T-helper 1 cell treated with Interleukin-12 subunit alpha and Interleukin-12 subunit beta and Interleukin-4 antibody, amounts not matched to agents 30 ng/mL and 1 ng/mL, for 36 hours (primary cell): ENCODE measurements around the gene CLDND2. TPM values are rescaled to one million over a fixed set of nuclear protein-coding genes. Genes with fewer than 3 reads are reported as not detected.

Source experiments
- intact Hi-C: fragments of 100-400 bp; cut with micrococcal nuclease; formaldehyde crosslinking; loops from one replicate; pipeline ENCODE4 v1.15.1; 2024
- total RNA-seq: library from RNA; stranded (reverse); gene quantifications from 2 replicates; pipeline ENCODE4 v1.2.3, GENCODE V29; 2022

The CLDND2 gene
- total RNA-seq, 1 donor from 2014 or later = 6.0 TPM

GRCh38 chr19:51337141-51337860, 31.5 kb downstream of the CLDND2 start:
- intact Hi-C loops = loop anchor here (10.0 kb wide), 1 partner anchor 532 kb away; no protein-coding TSS in a partner anchor

- intact Hi-C loops = loop anchor here (10.0 kb wide), 1 partner anchor 529 kb away; no protein-coding TSS in a partner anchor
These were observed 34.9 kb downstream of the CLDND2 start for GRCh38 chr19:51333836-51334460.

GRCh38 chr19:51331716-51332115, 37.1 kb downstream of the CLDND2 start:
- intact Hi-C loops = loop anchor here (10.0 kb wide), 1 partner anchor 527 kb away; no protein-coding TSS in a partner anchor

GRCh38 chr19:51331193-51331592, 37.6 kb downstream of the CLDND2 start:
- intact Hi-C loops = loop anchor here (10.0 kb wide), 1 partner anchor 526 kb away; no protein-coding TSS in a partner anchor

GRCh38 chr19:51330366-51330765, 38.4 kb downstream of the CLDND2 start:
- intact Hi-C loops = loop anchor here (10.0 kb wide), 1 partner anchor 526 kb away; no protein-coding TSS in a partner anchor

- intact Hi-C loops = no loop called here
These were observed 39.4 kb downstream of the CLDND2 start for GRCh38 chr19:51329411-51329810.

GRCh38 chr19:51327066-51328001, 41.5 kb downstream of the CLDND2 start:
- intact Hi-C loops = loop anchor here (1.0 kb wide), 2 partner anchors 12 to 40 kb away; no protein-coding TSS in a partner anchor

- intact Hi-C loops = loop anchor here (1.0 kb wide), 2 partner anchors 13 to 41 kb away; no protein-coding TSS in a partner anchor
These were observed 42.4 kb downstream of the CLDND2 start for GRCh38 chr19:51326216-51327065.

- intact Hi-C loops = no loop called here
These were observed 43.4 kb downstream of the CLDND2 start for GRCh38 chr19:51325161-51325976.

GRCh38 chr19:51324167-51324481, 44.7 kb downstream of the CLDND2 start:
- intact Hi-C loops = no loop called here

- intact Hi-C loops = no loop called here
These were observed 45.2 kb downstream of the CLDND2 start for GRCh38 chr19:51323481-51324166.

- intact Hi-C loops = no loop called here
These were observed 47.0 kb downstream of the CLDND2 start for GRCh38 chr19:51321799-51322198.

- intact Hi-C loops = no loop called here
These were observed 48.5 kb downstream of the CLDND2 start for GRCh38 chr19:51320280-51320657.

- intact Hi-C loops = no loop called here
These were observed 49.0 kb downstream of the CLDND2 start for GRCh38 chr19:51319649-51320279.

- intact Hi-C loops = no loop called here
These were observed 49.8 kb downstream of the CLDND2 start for GRCh38 chr19:51318687-51319648.

- intact Hi-C loops = no loop called here
These were observed 50.8 kb downstream of the CLDND2 start for GRCh38 chr19:51317968-51318367.

GRCh38 chr19:51317376-51317775, 51.4 kb downstream of the CLDND2 start:
- intact Hi-C loops = no loop called here
